Fibroblast of upper back skin (primary cell): ENCODE results near the gene MYO9A.

ENCODE experiments used
- DNase-seq: peaks from one replicate; pipeline ENCODE4 v3.0.0-alpha.2; 2013

Gene MYO9A

GRCh38 chr15:71779073-71779797 lies 338.7 kb downstream of the MYO9A start:
- DNase-seq, result no peak

- no peak for DNase-seq
Observed at GRCh38 chr15:71777216-71777943, 340.6 kb downstream of the MYO9A start.

GRCh38 chr15:71776304-71776703 lies 341.6 kb downstream of the MYO9A start:
- no peak for DNase-seq

DNA sequence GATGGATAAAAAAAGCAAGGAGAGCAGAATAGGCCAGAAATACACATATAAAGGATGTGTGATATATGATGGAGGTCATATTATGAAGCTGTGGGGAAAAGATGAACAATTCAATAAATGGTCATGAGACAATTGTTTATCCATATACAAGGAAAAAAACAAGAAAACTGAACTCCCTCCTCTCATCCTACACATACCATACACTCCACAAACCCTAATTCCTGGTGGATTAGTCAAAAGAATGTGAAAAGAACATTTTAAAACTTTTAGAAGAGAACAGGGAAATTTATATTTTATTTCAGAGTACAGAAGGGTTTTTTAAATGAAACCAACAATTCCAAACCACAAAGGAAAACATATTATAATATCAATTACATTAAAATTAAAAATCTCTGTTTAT lies 342.1 kb downstream of the MYO9A start:
- DNase-seq, result peak; percentile 37

DNA sequence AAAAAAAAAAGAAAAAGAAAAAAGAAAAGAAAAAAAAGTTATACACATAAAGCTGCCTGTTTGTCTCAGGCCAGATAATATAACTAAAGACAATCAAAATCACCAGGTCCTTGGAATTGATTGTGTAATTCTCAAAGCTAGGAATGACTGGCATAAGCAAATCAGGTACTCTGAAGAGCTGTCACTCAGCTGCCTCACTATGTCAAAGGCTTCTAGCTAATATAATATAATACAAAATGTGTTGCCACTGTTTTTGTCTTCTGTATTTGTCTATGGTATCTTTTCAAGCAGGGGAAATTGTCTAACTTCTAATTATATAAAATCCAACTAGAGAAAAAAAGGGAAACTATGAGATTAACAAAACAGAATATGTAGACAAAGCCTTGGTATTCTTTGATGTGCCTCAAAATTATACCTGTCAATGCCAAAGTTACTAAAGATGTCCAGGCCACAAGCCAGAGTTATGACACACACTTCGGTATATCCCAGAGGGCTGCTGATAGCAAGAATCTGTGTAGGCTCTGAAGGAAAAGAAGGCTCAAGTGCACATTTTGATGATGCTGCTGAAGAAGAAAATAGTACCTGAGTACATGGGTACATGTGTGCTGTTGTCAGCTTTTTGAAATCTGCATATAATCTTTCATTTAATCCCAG lies 344.6 kb downstream of the MYO9A start:
- DNase-seq, result no peak
